Measurements from ENCODE around the gene ATOH8. TPM values are rescaled to one million over a fixed set of nuclear protein-coding genes. Genes with fewer than 3 reads are reported as not detected.

Gene ATOH8
- total RNA-seq, 4 donors from 2014 or later, result 34.5 to 79.5 (median 59.6) TPM

GRCh38 chr2:85813982-85814801, 60.4 kb downstream of the ATOH8 start:
- 15% methylated on average over 8 of the region's 13 CpGs; no CpG with 5 or more reads in 1 of the 2 donors for WGBS, 2 donors (ENCODE audit: low coverage in 1 of 2)
- Histone ChIP-seq H3K27ac (no peak overlapping the region), H3K36me3 (no peaks in the 10 kb centered on the region), H3K4me1 (peaks cover 0 to 24% (median 8%) of the 10 kb centered on the region in 3 donors), H3K27me3 (no peaks in the 10 kb centered on the region), H3K4me3 (no peak overlapping the region), H3K9me3 (no peaks in the 10 kb centered on the region)
- peak; percentile 90 for ATAC-seq
- TF ChIP-seq POLR2AphosphoS5 (IDR thresholded peaks at IDR 0.05), result no peak
- TF ChIP-seq, protein P1, sequence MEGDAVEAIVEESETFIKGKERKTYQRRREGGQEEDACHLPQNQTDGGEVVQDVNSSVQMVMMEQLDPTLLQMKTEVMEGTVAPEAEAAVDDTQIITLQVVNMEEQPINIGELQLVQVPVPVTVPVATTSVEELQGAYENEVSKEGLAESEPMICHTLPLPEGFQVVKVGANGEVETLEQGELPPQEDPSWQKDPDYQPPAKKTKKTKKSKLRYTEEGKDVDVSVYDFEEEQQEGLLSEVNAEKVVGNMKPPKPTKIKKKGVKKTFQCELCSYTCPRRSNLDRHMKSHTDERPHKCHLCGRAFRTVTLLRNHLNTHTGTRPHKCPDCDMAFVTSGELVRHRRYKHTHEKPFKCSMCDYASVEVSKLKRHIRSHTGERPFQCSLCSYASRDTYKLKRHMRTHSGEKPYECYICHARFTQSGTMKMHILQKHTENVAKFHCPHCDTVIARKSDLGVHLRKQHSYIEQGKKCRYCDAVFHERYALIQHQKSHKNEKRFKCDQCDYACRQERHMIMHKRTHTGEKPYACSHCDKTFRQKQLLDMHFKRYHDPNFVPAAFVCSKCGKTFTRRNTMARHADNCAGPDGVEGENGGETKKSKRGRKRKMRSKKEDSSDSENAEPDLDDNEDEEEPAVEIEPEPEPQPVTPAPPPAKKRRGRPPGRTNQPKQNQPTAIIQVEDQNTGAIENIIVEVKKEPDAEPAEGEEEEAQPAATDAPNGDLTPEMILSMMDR (IDR thresholded peaks at IDR 0.05), result peak; percentile 95 to 98 (median 96)

- TF ChIP-seq EP300 (IDR thresholded peaks at IDR 0.05) (no peak), POLR2AphosphoS5 (IDR thresholded peaks at IDR 0.05) (no peak), POLR2A (IDR thresholded peaks at IDR 0.05) (no peak)
- TF ChIP-seq, protein P1 (IDR thresholded peaks at IDR 0.05), result no peak
- Histone ChIP-seq H3K4me3 (no peak overlapping the region), H3K27ac (no peak overlapping the region), H3K4me1 (peaks cover 0 to 24% (median 8%) of the 10 kb centered on the region in 3 donors), H3K36me3 (no peaks in the 10 kb centered on the region), H3K9me3 (no peaks in the 10 kb centered on the region), H3K27me3 (no peaks in the 10 kb centered on the region)
- no peak for ATAC-seq
- WGBS, 2 donors (ENCODE audit: low coverage in 1 of 2), result 84 to 100% methylated on average over 1 to 5 of the region's 10 CpGs
Observed at GRCh38 chr2:85814802-85815550, 61.2 kb downstream of the ATOH8 start.

DNA sequence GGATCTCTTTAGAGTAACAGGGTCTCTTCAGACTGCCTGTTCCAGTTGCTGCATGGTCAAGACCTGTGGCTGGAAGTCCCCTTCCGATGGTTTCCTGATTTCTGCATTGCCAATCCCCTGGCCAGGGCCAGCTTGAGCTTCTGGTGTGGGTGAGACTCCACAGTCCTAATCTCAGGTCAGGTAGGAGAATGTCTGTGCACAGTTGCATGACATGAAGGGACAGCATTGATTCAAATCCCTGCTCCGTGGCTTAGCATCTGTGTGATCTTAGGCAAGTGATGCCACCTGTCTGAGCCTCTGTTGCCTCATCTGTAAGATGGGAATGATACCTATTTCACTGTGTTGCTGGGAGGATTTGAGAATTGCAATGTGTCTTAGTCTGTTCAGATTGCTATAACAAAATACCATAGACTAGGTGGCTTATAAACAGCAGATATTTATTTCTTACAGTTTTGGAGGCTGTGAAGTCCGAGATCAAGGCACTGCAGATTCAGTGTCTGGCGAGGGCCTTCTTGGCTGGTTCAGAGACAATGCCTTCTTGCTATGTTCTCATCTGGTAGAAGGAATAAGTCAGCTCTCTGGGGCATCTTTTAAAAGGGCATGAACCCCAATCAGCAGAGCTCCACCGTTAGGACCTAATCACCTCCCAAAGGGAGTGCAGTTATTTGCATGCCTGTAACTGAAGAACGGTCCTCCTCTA, 66.2 kb downstream of the ATOH8 start:
- Histone ChIP-seq H3K9me3 (no peaks in the 10 kb centered on the region), H3K4me3 (no peak overlapping the region), H3K27ac (no peak overlapping the region), H3K27me3 (no peaks in the 10 kb centered on the region), H3K36me3 (no peaks in the 10 kb centered on the region), H3K4me1 (no peaks in the 10 kb centered on the region)
- TF ChIP-seq POLR2AphosphoS5 (IDR thresholded peaks at IDR 0.05) (no peak), POLR2A (IDR thresholded peaks at IDR 0.05) (no peak), EP300 (IDR thresholded peaks at IDR 0.05) (no peak)
- TF ChIP-seq, protein P1 (IDR thresholded peaks at IDR 0.05), result no peak
- no peak for ATAC-seq
- 70% methylated on average over 4 of the region's 6 CpGs; no CpG with 5 or more reads in 1 of the 2 donors for WGBS, 2 donors (ENCODE audit: low coverage in 1 of 2)

GRCh38 chr2:85822766-85823165, 69.0 kb downstream of the ATOH8 start:
- Histone ChIP-seq H3K4me1 (peaks cover 0 to 10% (median 3%) of the 10 kb centered on the region in 3 donors), H3K9me3 (no peaks in the 10 kb centered on the region), H3K27ac (no peak overlapping the region), H3K27me3 (no peaks in the 10 kb centered on the region), H3K4me3 (no peak overlapping the region), H3K36me3 (no peaks in the 10 kb centered on the region)
- ATAC-seq, result no peak
- 77 to 93% methylated on average over 1 to 5 of the region's 5 CpGs for WGBS, 2 donors (ENCODE audit: low coverage in 1 of 2)
- TF ChIP-seq POLR2A (IDR thresholded peaks at IDR 0.05), result no peak

DNA sequence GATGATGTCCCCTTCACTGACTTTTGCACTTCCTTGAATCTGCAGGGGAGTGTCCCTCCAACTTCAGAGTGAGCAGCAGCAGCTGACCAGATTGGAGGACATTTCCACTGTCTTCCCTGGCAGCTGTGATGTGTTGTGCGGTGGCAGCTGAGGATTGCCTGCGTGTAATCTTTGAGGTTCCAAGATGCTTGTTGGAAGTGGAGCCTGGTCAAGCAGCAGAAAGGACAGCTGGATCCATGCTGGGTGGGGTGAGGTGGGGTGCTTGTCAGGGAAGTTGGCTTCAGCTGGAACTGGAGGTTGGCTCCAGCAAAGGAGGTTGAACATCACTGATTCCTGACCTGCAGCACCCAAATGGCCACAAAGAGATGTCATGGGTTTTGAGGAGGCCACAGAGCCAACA, 70.2 kb downstream of the ATOH8 start:
- TF ChIP-seq POLR2AphosphoS5 (IDR thresholded peaks at IDR 0.05) (no peak), POLR2A (IDR thresholded peaks at IDR 0.05) (no peak), EP300 (IDR thresholded peaks at IDR 0.05) (no peak)
- TF ChIP-seq, protein P1 (IDR thresholded peaks at IDR 0.05), result no peak

More for the DNA sequence above, 70.2 kb downstream of the ATOH8 start:
- ATAC-seq, result no peak
- Histone ChIP-seq H3K4me3 (no peak overlapping the region), H3K27ac (no peak overlapping the region), H3K4me1 (peaks cover 0 to 13% (median 3%) of the 10 kb centered on the region in 3 donors), H3K36me3 (no peaks in the 10 kb centered on the region), H3K9me3 (no peaks in the 10 kb centered on the region), H3K27me3 (no peaks in the 10 kb centered on the region)
- no CpG with 5 or more reads among the region's 2 CpGs for WGBS, 2 donors (ENCODE audit: low coverage in 1 of 2)
